Measurements from ENCODE around the gene PTPRN2.

- TF ChIP-seq CTCF (IDR thresholded peaks at IDR 0.05): no peak
- TF ChIP-seq POLR2A (IDR thresholded peaks at IDR 0.05): no peak
Observed at GRCh38 chr7:157916946-157917640, 670.5 kb downstream of the PTPRN2 start.
